Body of pancreas (tissue), 4 donors: ENCODE data around the gene USP5. TPM values are rescaled to one million over a fixed set of nuclear protein-coding genes. Genes with fewer than 3 reads are reported as not detected.

Experiments used
- ATAC-seq: fragments of 150-250 bp; one replicate; pipeline ENCODE4 v1.9.1; 2016
- DNase-seq, 4 donors: peaks; one replicate each; pipeline ENCODE4 v3.0.0-alpha.2; 2019
- H3K27ac ChIP-seq, 4 donors: fragments of 200-600 bp; sonication (generic); 1 replicate in 3 of 4; 2 replicates in 1 of 4; pipeline versions ENCODE4 v1.5.1 to v1.6.1; 2016 to 2019; ENCODE audit warnings: mild to moderate bottlenecking in 1 of 4, mixed read lengths in 1 of 4, moderate library complexity in 1 of 4
- H3K27me3 ChIP-seq, 2 donors: fragments of 200-600 bp; sonication (generic); one replicate each; pipeline ENCODE4 v1.6.0; 2016; ENCODE audit warnings: mild to moderate bottlenecking in 1 of 2
- H3K36me3 ChIP-seq, 2 donors: fragments of 200-600 bp; sonication (generic); replicated peaks in 1 of 2; 2 replicates each; pipeline ENCODE4 v1.5.1; 2016; ENCODE audit warnings: low read depth in 2 of 2; ENCODE audit not compliant: insufficient read depth in 1 of 2
- H3K4me1 ChIP-seq: fragments of 200-600 bp; sonication (generic); one replicate; pipeline ENCODE4 v1.6.0; 2016
- H3K4me3 ChIP-seq, 2 donors: fragments of 200-600 bp; sonication (generic); 1 replicate in 1 of 2; 2 replicates in 1 of 2; pipeline ENCODE4 v1.5.1; 2016 to 2019
- H3K9me3 ChIP-seq, 3 donors: fragments of 200-600 bp; sonication (generic); 1 replicate in 2 of 3; 2 replicates in 1 of 3; pipeline ENCODE4 v1.5.1; 2016
- POLR2A ChIP-seq, 3 donors: fragments of 450-650 bp; IDR thresholded peaks; one replicate each; pipeline ENCODE4 v1.6.1; 2016; ENCODE audit warnings: antibody characterized with exemption in 3 of 3, mild to moderate bottlenecking in 2 of 3
- WGBS, 2 donors: methylation state at CpG; one replicate each; pipeline ENCODE4 v1.1.5; 2017; 5-methylcytosine and 5-hydroxymethylcytosine counted together
- intact Hi-C: fragments of 100-400 bp; cut with DNase I; formaldehyde crosslinking; loops from one replicate; pipeline ENCODE4 v1.15.1; 2023
- total RNA-seq, 2 donors: library from RNA; depleted of rRNA; stranded (reverse); fragments of >200 nt; gene quantifications; one replicate each; pipeline ENCODE4 v1.1.0, GENCODE V29; 2016
- TF ChIP-seq, protein P1 (sequence below), 7 experiments: fragments of 450-650 bp in 4 of 7; fragments of 200-600 bp in 3 of 7; sonication (generic) in 3 of 7; IDR thresholded peaks; one replicate each; pipeline ENCODE4 v1.5.1; 2016 to 2019; ENCODE audit warnings: antibody characterized with exemption in 7 of 7

USP5 gene
- total RNA-seq, 2 donors from 2014 or later: 18.2 to 60.6 TPM

- intact Hi-C loops: no loop called here
- WGBS, 2 donors: 2 to 4% methylated on average over 17 to 37 of the region's 60 CpGs
- TF ChIP-seq POLR2A (IDR thresholded peaks at IDR 0.05): no peak
- peaks cover 34% of the 10 kb centered on the region for H3K4me1 ChIP-seq
- peak within 1 kb of the TSS; percentile 46 to 76 (median 72) for H3K27ac ChIP-seq
- peak within 1 kb of the TSS; percentile 28 to 65 for H3K4me3 ChIP-seq
- no peaks in the 10 kb centered on the region for H3K9me3 ChIP-seq
- H3K27me3 ChIP-seq: peaks cover 0 to 14% of the 10 kb centered on the region in 2 donors
- H3K36me3 ChIP-seq: no peaks in the 10 kb centered on the region
- DNase-seq: peak in 1 of 4 donors; percentile 44
- ATAC-seq: peak; percentile 40
These were observed 23.8 kb upstream of the USP5 start, which contains the start of gene P3H3 for GRCh38 chr12:6827982-6828780. Gene P3H3 (plus strand): TSS chr12:6828407. CDS start chr12:6828441, 34 bp downstream.

GRCh38 chr12:6828781-6829535 is 23.0 kb upstream of the USP5 start:
- Histone ChIP-seq H3K9me3 (no peaks in the 10 kb centered on the region), H3K27me3 (peaks cover 0 to 14% of the 10 kb centered on the region in 2 donors), H3K4me3 (peak overlapping the region; percentile 28 to 65), H3K4me1 (peaks cover 34% of the 10 kb centered on the region), H3K36me3 (no peaks in the 10 kb centered on the region), H3K27ac (peak overlapping the region; percentile 46 to 76 (median 72))
- TF ChIP-seq, protein P1, sequence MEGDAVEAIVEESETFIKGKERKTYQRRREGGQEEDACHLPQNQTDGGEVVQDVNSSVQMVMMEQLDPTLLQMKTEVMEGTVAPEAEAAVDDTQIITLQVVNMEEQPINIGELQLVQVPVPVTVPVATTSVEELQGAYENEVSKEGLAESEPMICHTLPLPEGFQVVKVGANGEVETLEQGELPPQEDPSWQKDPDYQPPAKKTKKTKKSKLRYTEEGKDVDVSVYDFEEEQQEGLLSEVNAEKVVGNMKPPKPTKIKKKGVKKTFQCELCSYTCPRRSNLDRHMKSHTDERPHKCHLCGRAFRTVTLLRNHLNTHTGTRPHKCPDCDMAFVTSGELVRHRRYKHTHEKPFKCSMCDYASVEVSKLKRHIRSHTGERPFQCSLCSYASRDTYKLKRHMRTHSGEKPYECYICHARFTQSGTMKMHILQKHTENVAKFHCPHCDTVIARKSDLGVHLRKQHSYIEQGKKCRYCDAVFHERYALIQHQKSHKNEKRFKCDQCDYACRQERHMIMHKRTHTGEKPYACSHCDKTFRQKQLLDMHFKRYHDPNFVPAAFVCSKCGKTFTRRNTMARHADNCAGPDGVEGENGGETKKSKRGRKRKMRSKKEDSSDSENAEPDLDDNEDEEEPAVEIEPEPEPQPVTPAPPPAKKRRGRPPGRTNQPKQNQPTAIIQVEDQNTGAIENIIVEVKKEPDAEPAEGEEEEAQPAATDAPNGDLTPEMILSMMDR (IDR thresholded peaks at IDR 0.05): peak in 1 of 7 experiments; percentile 2
- peak; percentile 48 to 82 (median 76) for TF ChIP-seq POLR2A (IDR thresholded peaks at IDR 0.05)
- peak; percentile 64 for ATAC-seq
- WGBS, 2 donors: 0 to 2% methylated on average over 35 to 51 of the region's 71 CpGs
- DNase-seq: peak; percentile 60 to 79 (median 70)
- intact Hi-C loops: no loop called here

DNA sequence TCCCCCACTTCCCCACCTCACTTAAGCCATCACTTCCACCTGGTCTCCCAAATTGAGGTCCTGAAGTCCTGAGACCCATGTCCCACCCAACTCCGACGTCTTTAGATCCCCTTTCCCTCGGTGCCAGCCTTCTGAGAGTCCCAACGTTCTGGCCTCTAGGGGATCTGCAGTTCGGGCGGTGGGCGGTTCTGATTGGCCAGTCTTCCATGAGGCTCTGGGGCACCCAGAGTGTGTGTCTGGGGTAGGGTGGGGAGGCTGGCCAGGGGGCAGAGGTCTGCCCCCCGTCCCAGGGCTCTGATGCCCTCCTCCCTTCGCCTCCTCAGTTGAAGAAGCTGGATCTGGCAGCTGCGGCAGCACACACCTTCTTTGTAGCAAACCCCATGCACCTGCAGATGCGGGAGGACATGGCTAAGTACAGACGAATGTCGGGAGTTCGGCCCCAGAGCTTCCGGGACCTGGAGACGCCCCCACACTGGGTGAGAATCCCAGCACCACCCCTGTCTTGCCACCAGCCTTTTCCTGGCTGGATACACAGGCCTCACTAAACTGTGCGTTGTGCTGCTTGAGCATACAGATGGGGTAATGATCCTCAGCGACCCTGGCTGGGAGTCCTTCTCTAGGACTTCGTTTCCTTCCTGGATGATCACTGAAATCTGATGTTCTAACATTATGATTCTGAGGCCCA is 22.3 kb upstream of the USP5 start:
- ATAC-seq: peak; percentile 31
- no peaks in the 10 kb centered on the region for H3K9me3 ChIP-seq
- no peaks in the 10 kb centered on the region for H3K36me3 ChIP-seq
- intact Hi-C loops: no loop called here
- WGBS, 2 donors: 38 to 48% methylated on average over 15 to 19 of the region's 19 CpGs
- peak in 2 of 4 donors; percentile 43 to 70 for DNase-seq
- peak overlapping the region; percentile 46 to 76 (median 72) for H3K27ac ChIP-seq
- peaks cover 34% of the 10 kb centered on the region for H3K4me1 ChIP-seq
- peak overlapping the region; percentile 28 to 65 for H3K4me3 ChIP-seq
- TF ChIP-seq, protein P1 (IDR thresholded peaks at IDR 0.05): peak in 3 of 7 experiments; percentile 31 to 40 (median 34)
- TF ChIP-seq POLR2A (IDR thresholded peaks at IDR 0.05): no peak
- H3K27me3 ChIP-seq: peaks cover 0 to 8% of the 10 kb centered on the region in 2 donors

DNA sequence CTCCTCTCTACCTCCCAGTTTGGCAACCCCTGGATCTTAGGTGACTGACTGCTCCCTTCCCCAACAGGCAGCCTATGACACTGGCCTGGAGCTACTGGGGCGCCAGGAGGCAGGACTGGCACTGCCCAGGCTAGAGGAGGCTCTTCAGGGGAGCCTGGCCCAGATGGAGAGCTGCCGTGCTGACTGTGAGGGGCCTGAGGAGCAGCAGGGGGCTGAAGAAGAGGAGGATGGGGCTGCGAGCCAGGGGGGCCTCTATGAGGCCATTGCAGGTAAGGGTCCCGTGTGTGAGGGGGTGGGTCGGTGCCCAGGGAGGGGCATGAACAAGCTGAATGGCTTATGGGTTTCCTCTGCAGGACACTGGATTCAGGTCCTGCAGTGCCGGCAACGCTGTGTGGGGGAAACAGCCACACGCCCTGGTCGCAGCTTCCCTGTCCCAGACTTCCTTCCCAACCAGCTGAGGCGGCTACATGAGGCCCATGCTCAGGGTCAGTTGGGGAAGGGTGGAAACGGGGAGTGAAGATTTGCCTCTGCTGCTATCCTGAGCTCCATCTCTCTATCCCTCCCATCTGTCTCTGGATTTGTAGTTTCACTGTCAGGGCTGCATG is 21.6 kb upstream of the USP5 start:
- intact Hi-C loops: no loop called here
- H3K27me3 ChIP-seq: peaks cover 0 to 1% of the 10 kb centered on the region in 2 donors
- H3K27ac ChIP-seq: peak overlapping the region in 1 of 4 donors; percentile 76
- H3K36me3 ChIP-seq: no peaks in the 10 kb centered on the region
- H3K4me3 ChIP-seq: no peak overlapping the region
- 81 to 95% methylated on average over 11 of the region's 11 CpGs for WGBS, 2 donors
- ATAC-seq (no peak), DNase-seq (no peak)
- TF ChIP-seq POLR2A (IDR thresholded peaks at IDR 0.05): no peak
- TF ChIP-seq, protein P1 (IDR thresholded peaks at IDR 0.05): no peak
- peaks cover 31% of the 10 kb centered on the region for H3K4me1 ChIP-seq
- H3K9me3 ChIP-seq: no peaks in the 10 kb centered on the region
